ENCODE data around the gene XCR1.
"Not testable (repeated sequence)": the region's sequence is repeated elsewhere in the genome, so short reads cannot be mapped to it uniquely, and the experiment has no call there.

The XCR1 gene

GRCh38 chr3:46038071-46038470, 10.8 kb upstream of the XCR1 start:
- not testable (repeated sequence) for DNase-seq

- DNase-seq, result no peak
Observed at GRCh38 chr3:46036191-46036590, 8.9 kb upstream of the XCR1 start.

GRCh38 chr3:46031747-46032146, 4.5 kb upstream of the XCR1 start:
- no peak for DNase-seq

GRCh38 chr3:46031269-46031668, 4.0 kb upstream of the XCR1 start:
- DNase-seq, result no peak

DNA sequence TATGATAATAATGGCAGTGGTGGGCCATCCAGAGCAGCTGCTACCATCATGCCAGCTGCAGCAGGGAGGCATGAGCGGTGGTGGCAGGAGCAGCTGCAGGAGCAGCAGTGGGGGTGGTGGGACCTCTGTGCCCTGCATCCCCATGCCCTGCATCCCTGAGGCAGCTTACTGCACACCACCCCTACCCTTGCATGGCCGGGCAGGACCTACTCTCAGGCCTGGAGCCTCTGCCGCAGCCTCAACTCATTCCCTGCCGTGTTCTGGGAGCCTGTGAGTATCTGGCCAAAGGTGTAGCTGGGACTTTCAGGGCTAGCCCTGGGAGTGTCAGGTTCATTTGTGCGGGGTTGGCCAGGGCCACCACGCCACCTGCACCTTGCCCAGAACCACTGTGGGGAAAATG, 3.3 kb upstream of the XCR1 start:
- no peak for DNase-seq

DNA sequence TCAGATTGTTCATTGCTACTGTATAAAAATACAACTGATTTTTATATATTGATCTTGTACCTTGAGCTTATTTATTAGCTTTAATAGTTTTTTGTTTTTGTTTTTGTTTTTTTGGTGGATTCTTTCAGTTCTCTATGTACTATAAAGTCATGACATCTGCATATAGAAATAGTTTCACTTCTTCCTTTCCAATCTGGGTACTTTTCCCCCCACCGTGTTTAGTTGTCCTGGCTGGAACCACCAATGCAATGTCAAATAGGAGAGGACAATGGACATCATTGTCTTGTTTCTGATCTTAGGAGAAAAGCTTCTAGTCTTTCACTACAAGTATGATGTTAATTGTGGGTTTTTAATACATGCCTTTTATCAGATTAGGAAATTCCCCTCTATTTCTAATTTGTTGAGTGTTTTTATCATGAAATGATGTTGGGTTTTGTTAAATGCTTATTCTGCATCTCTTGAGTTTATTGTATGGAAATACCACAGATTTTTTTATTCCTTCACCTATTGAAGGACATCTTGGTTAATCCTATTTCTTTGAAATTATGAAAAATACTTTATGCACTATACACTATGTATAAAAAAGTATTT, 2.8 kb upstream of the XCR1 start:
- no peak for DNase-seq

DNA sequence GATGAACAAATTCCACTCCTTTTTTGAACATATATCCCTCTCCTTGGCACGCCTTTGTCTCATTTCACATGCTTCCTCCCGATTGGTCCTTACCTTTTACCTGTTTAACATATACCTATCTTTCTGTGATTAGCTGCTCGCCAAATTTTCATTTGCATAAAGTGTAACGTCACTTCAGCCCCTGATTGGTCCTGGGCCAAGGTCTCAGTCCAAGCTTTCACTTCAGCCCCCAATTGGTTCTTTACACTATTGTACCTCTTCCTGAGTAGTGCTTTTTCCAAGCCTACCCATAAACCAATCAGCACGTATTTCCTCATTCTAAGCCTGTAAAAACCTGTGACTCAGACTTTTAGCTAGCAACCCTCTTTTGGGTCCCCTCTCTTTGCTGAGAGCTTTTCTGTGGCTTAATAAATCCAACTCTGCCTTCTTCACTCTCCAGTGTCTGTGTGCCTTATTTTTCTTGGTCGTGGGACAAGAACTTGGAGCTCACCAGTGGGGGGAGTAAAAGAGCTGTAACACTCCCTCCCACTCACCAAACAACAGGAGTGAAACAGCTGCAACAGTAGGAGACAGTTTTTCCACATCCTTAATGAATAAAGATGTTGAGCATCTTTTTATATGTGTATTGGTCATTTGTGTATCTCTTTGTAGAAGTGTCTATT, 584 bp upstream of the XCR1 start:
- DNase-seq, result no peak

DNA sequence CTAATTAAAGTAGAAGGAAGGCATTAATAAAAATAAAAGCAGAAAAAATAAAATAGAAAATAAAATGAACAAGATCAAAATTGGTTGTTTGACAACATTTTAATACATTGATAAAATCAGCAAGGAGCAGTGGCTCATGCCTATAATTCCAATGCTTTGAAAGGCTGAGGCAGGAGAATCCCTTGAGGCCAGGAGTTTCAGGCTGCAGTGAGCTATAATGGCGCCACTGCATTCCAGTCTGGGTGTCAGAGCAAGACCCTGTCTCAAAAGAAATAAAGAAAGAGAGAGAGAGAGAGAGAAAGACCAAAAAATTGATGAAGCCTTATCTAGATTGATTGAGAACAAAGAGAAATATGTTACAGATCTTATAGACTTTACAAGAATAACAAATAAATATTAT, 2.1 kb downstream of the XCR1 start:
- no peak for DNase-seq

DNA sequence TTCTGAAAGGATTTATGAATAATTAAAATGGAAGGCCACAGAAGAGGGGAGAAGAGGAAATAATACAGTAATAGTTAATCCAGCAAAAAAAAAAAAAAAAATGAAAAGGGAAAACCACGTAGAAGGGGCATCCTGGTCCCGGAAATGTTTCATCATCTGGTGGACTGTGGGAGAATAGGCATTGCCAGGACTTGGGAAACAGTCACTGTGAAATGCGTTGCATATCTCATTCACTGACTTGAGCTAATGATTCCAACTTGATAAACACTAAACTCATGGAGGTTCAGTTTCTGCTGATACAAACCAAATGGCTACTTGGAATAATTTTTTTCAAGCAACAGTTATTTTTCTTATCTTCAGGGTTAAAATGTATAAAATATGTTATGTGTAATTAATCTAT, 3.2 kb downstream of the XCR1 start:
- no peak for DNase-seq

DNA sequence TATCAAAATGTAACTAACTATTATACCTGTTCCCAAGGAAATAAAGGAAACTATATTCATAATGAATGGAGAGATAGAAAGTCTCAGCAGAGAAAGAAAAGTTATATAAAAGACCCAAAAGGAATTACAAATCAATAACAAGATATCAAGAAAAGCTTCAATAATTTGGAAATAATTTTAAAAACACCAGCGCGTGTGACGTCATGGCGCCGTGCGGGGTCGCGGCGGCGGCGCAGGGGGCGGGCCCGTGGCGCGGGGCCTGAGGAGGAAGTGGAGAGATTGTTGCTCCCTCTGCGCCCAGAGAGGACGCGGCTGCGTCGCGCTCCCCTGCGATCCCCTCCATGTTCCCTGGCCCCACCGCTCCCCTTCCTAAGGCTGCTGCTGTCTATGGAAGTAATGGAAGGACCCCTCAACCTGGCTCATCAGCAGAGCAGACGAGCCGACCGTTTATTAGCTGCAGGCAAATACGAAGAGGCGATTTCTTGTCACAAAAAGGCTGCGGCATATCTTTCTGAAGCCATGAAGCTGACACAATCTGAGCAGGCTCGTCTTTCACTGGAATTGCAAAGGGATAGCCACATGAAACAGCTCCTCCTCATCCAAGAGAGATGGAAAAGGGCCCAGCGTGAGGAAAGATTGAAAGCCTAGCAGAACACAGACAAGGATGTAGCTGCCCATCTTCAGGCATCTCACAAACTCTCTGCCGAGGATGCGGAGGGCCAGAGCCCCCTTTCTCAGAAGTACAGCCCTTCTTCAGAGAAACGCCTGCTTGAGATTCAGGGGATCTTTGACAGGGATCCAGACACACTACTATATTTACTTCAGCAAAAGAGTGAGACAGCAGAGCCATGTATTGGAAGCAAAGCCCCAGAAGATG, 4.1 kb downstream of the XCR1 start:
- no peak for DNase-seq

- no peak for DNase-seq
Observed at GRCh38 chr3:46021516-46021915, 5.8 kb downstream of the XCR1 start.

DNA sequence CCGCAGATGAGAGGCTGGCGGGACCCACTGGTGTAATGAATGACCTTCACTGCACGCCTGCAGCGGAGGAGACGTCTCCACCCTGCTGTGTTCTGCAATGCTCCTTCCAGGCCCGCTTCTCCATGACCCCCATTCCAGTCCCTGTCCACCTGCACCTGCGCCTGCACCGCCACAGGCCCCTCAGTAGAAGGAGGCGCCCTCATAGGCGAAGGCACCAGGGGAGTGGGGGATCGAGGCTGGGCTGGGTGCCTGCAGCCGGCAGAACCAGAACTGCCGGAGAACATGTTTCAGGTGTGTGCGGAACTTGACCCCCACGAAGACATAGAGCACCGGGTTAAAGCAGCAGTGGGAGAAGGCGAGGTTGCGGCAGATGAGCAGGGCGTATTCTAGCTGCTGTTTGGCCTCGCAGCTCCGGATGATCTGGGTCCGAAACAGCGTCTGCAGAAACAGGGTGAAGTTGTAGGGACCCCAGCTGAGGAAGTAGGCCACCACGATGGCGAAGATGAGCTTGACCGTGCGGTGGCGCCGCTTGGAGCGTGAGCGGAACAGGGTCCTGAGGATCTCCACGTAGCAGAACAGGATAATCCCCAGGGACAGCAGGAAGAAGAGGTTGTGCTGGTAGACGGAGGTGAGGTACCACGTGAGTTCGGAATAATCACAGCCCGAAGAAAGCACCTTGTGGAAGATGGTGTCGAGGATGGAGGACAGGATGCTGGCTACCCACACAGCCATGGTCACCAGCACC, 6.3 kb downstream of the XCR1 start:
- DNase-seq, result no peak

DNA sequence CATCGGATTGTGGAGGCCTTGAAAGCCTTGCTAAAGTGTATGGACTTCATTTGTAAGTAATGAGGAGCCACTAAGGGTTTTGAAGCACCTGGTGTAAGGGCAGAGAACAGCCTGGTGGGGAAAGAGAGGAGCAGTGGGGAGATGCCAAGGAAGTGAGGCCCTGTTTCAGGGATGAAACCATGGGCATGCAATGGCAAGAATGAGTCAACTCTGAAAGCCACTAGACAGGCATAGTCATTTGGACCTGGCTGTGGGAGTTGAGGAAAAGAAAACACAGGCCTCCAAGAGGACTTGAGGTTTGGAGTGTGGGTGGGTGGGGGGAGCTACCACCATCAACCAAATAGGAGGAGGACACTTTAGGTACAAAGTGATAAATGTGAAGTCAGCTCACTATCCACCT, 7.6 kb downstream of the XCR1 start:
- DNase-seq, result no peak

DNA sequence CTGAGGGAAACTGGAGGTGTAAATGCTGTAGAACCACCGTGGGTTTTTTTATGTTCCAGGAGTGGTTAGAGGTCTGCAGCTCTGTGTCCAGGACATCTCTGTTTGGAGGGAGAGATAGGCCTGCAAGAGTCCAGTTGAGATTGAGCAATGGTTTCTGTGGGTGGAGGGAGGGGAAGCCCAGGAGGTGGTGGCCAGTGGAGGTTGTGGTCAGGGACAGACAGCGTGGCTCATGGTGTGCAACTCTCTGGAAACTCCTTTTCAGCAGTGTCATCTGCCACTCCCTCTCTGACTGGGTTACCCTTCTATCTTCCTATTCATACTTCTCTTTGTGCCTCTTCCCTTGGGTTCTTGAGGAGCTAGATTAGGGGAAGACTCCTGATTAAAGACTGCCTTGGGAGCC, 9.6 kb downstream of the XCR1 start:
- no peak for DNase-seq

DNA sequence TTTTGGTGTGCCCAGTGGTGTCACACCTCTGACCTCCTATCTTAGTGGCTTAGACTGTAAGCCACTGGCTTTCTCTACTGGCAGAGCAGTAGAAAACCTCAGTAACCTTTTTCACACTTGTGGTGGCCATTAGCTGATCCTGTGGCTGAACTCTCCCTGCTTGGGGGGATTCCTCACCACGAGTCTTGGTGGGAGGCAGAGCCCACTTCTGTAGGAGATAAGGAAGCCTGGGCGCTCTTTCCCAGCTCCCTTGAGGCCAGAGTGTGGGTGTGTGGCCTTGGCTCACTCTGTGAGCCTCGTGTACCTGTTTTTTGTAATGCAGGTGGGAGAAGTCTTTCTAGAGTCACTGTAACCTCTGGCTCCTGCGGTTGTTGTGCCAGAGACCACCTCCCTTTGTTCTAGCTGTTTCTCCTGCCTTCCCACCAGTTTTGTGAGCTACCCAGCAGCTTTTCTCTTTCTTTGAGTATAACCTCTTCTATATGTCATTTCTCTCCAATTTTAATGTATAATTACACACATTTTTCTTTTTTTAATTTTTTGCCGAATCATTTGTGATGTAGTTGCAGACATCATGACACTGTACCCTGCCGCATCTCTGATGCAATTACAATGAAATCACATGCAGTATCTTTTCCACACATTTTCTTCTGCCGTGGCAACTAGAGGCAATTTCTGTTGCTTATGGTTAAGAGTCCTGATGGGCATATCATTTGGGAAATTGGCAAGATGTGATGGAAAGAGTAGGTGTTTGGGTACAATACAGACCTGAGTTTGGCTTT, 13.8 kb downstream of the XCR1 start:
- no peak for DNase-seq

- DNase-seq, result no peak
Observed at GRCh38 chr3:46012246-46012645, 15.0 kb downstream of the XCR1 start.

DNA sequence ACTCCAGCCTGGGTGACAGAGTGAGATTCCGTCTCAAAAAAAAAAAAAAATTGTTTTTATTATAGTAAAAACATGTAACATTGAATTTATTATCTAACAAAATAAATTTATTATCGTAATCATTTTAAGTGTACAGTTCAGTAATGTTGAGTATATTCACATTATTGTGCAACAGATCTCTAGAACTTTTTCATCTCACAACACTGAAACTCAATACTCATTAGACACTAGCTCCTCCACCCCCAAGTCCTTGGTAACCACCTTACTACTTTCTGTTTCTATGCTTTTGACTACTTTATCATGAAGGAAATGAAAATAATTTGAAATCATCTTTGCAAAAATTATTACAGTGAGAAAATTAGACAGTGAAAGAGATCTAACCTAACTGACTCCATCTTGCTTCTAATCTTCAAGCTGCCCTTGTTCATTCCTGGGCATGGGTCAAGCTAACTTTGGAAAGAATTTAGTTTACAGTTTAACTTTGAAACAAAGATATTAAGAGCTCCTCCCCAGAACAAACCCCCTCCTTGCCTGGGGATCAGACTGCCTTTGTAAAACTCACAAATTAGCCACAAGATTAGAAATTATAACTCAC, 16.7 kb downstream of the XCR1 start:
- DNase-seq, result no peak

- DNase-seq, result no peak
Observed at GRCh38 chr3:46008058-46008457, 19.2 kb downstream of the XCR1 start.

DNA sequence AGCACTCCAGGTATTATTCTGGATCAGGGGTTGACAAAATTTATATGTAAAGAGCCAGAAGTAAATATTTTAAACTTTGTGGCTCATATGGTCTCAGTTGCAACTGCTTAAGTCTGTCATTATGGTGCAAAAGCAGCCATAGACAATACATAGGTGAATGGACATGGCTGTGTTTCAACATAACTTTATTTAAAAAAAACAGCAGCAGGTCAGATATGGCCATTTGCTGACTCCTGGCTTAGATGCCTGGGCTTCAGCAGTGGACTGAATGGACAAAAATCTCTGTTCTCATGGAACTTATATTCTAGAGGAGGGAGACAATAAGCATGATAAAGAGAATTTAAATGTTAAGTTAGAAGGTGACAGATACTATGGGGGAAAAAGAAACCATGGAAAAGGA, 20.0 kb downstream of the XCR1 start:
- no peak for DNase-seq

- DNase-seq, result no peak
Observed at GRCh38 chr3:46006238-46007032, 20.8 kb downstream of the XCR1 start.

GRCh38 chr3:46003706-46004105, 23.6 kb downstream of the XCR1 start:
- DNase-seq, result not testable (repeated sequence)

Data from CD4-positive, alpha-beta T cell treated with Interleukin-4 for 4 hours (primary cell).